C4-2B (cell line): Measurements from ENCODE around the gene SPOCD1.

Experiments
- ZFX ChIP-seq: fragments of 450-650 bp; IDR thresholded peaks from 2 replicates; pipeline ENCODE4 v1.6.1; 2017
- TF ChIP-seq, protein P1 (sequence below): fragments of 450-650 bp; conservative IDR thresholded peaks from 2 replicates; pipeline ENCODE4 v1.5.1; 2017; ENCODE audit warnings: mild to moderate bottlenecking

- TF ChIP-seq, protein P1, sequence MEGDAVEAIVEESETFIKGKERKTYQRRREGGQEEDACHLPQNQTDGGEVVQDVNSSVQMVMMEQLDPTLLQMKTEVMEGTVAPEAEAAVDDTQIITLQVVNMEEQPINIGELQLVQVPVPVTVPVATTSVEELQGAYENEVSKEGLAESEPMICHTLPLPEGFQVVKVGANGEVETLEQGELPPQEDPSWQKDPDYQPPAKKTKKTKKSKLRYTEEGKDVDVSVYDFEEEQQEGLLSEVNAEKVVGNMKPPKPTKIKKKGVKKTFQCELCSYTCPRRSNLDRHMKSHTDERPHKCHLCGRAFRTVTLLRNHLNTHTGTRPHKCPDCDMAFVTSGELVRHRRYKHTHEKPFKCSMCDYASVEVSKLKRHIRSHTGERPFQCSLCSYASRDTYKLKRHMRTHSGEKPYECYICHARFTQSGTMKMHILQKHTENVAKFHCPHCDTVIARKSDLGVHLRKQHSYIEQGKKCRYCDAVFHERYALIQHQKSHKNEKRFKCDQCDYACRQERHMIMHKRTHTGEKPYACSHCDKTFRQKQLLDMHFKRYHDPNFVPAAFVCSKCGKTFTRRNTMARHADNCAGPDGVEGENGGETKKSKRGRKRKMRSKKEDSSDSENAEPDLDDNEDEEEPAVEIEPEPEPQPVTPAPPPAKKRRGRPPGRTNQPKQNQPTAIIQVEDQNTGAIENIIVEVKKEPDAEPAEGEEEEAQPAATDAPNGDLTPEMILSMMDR, result no peak
- TF ChIP-seq ZFX, result no peak
Measured at GRCh38 chr1:31756578-31756977, 59.2 kb downstream of the SPOCD1 start.
